HCT116 (cell line): ENCODE results near the gene KLK8. TPM values are rescaled to one million over a fixed set of nuclear protein-coding genes. Genes with fewer than 3 reads are reported as not detected.
A peak's percentile ranks its signal among the peaks of the same experiment; 100 is the strongest.

Experiments used
- ATAC-seq: fragments of 200-7000 bp; cut with Tn5 transposase; 2 replicates; pipeline ENCODE4 v1.9.1; 2020; ENCODE audit warnings: mild to moderate bottlenecking, moderate library complexity
- BruUV-seq: library from RNA; stranded (reverse); fragments of 400-500 nt; replicated peaks from 2 replicates; lab custom pipeline; 2021; lab: Mats Ljungman, UMichigan
- CTCF ChIA-PET: fragments of 300-600 bp; sonication (Branson Sonifier 250); formaldehyde crosslinking; loops from one replicate; lab custom pipeline; 2021; ENCODE audit warnings: antibody characterized with exemption; lab: Charles Lee
- POLR2A ChIA-PET: fragments of 300-600, 350-600 bp; sonication (Branson Sonifier 250); formaldehyde crosslinking; loops from one replicate; lab custom pipeline; 2021; ENCODE audit warnings: antibody characterized with exemption; lab: Charles Lee
- RAD21 ChIA-PET, 2 experiments: fragments of 300-600 bp; sonication (Branson Sonifier 250); formaldehyde crosslinking; loops; one replicate each; lab custom pipeline; 2023; ENCODE audit warnings: low total read pairs in 2 of 2; ENCODE audit not compliant: uncharacterized antibody in 2 of 2, unreplicated experiment in 2 of 2, low non-redundant PET in 1 of 2; lab: Charles Lee
- DNase-seq: peaks from one replicate; pipeline ENCODE4 v3.0.0-alpha.2; 2010; ENCODE audit warnings: low read depth, low spot score
- H2AFZ ChIP-seq: fragments of 200-600 bp; shearing (Covaris generic), sonication (generic); 2 replicates; pipeline ENCODE4 v1.6.1; 2017; ENCODE audit warnings: low read depth, mixed run types, mixed read lengths, antibody characterized with exemption, low read length; ENCODE audit not compliant: poor library complexity, severe bottlenecking
- H3K27ac ChIP-seq: 2 replicates; pipeline ENCODE4 v1.5.1; 2012; ENCODE audit warnings: low read depth, low read length
- H3K27me3 ChIP-seq: fragments of 200-600 bp; sonication (generic); 2 replicates; pipeline ENCODE4 v1.6.1; 2016; ENCODE audit warnings: mixed run types, low read length, mixed read lengths; ENCODE audit not compliant: insufficient read depth
- H3K36me3 ChIP-seq, 2 experiments: fragments of 200-500 bp in 1 of 2; fragments of 200-600 bp in 1 of 2; sonication (Bioruptor generic) in 1 of 2; sonication (generic) in 1 of 2; 2 replicates each; pipeline versions ENCODE4 v1.5.1 to v1.6.1; 2014 to 2016; ENCODE audit warnings: low read length in 2 of 2, inconsistent platforms in 1 of 2, mixed read lengths in 1 of 2, mixed run types in 1 of 2; ENCODE audit not compliant: insufficient read depth in 2 of 2, control insufficient read depth in 1 of 2
- H3K4me1 ChIP-seq, 2 experiments: fragments of 200-600 bp in 1 of 2; sonication (generic) in 1 of 2; 2 replicates each; pipeline versions ENCODE4 v1.5.1 to v1.6.1; 2012 to 2017; ENCODE audit warnings: low read length in 2 of 2, inconsistent platforms in 1 of 2, mild to moderate bottlenecking in 1 of 2, mixed read lengths in 1 of 2, mixed run types in 1 of 2, moderate library complexity in 1 of 2; ENCODE audit not compliant: insufficient read depth in 2 of 2, control insufficient read depth in 1 of 2
- H3K4me2 ChIP-seq: fragments of 200-600 bp; sonication (generic); 2 replicates; pipeline ENCODE4 v1.6.1; 2017; ENCODE audit warnings: mixed run types, low read length, mixed read lengths
- H3K4me3 ChIP-seq, 2 experiments: fragments of 200-600 bp in 1 of 2; sonication (generic) in 1 of 2; replicated peaks in 1 of 2; 2 replicates each; pipeline ENCODE4 v1.5.1; 2011 to 2016; ENCODE audit warnings: low read length in 2 of 2, control low read depth in 1 of 2, low read depth in 1 of 2, mild to moderate bottlenecking in 1 of 2, mixed read lengths in 1 of 2, mixed run types in 1 of 2
- H3K79me2 ChIP-seq: fragments of 200-600 bp; sonication (generic); 2 replicates; pipeline ENCODE4 v1.6.1; 2017; ENCODE audit warnings: mild to moderate bottlenecking, mixed run types, low read length, moderate library complexity, mixed read lengths; ENCODE audit not compliant: insufficient read depth
- H3K9ac ChIP-seq: fragments of 200-600 bp; sonication (generic); 2 replicates; pipeline ENCODE4 v1.6.1; 2016; ENCODE audit warnings: low read length, mixed read lengths
- H3K9me2 ChIP-seq: fragments of 200-600 bp; sonication (generic), shearing (Covaris generic); 2 replicates; pipeline ENCODE4 v1.6.1; 2017; ENCODE audit warnings: mixed run types, mild to moderate bottlenecking, moderate library complexity; ENCODE audit not compliant: insufficient read depth
- H3K9me3 ChIP-seq, 2 experiments: fragments of 200-500 bp in 1 of 2; fragments of 200-600 bp in 1 of 2; sonication (Bioruptor generic) in 1 of 2; sonication (generic) in 1 of 2; 2 replicates each; pipeline ENCODE4 v1.6.1; 2014 to 2017; ENCODE audit warnings: low read length in 2 of 2, mixed read lengths in 2 of 2, inconsistent platforms in 1 of 2, low read depth in 1 of 2, mild to moderate bottlenecking in 1 of 2, mixed run types in 1 of 2, moderate library complexity in 1 of 2; ENCODE audit not compliant: control insufficient read depth in 1 of 2, insufficient read depth in 1 of 2
- H4K20me1 ChIP-seq: fragments of 200-600 bp; sonication (generic), shearing (Covaris generic); 2 replicates; pipeline ENCODE4 v1.6.1; 2017; ENCODE audit warnings: mixed run types, mild to moderate bottlenecking, moderate library complexity; ENCODE audit not compliant: insufficient read depth
- CTCF ChIP-seq, 3 experiments: fragments of 200-600 bp in 1 of 3; sonication (generic) in 1 of 3; IDR thresholded peaks in 2 of 3; conservative IDR thresholded peaks in 1 of 3; 2 replicates each; pipeline ENCODE4 v1.5.1; 2012 to 2017; ENCODE audit warnings: low read depth in 2 of 3, low read length in 2 of 3, antibody characterized with exemption in 1 of 3, borderline replicate concordance in 1 of 3, control low read depth in 1 of 3, mild to moderate bottlenecking in 1 of 3, mixed read lengths in 1 of 3, mixed run types in 1 of 3, moderate library complexity in 1 of 3; ENCODE audit not compliant: insufficient read depth in 1 of 3
- EZH2phosphoT487 ChIP-seq: fragments of 200-600 bp; IDR thresholded peaks from 2 replicates; pipeline ENCODE4 v1.6.1; 2018; ENCODE audit warnings: antibody characterized with exemption, borderline replicate concordance
- POLR2AphosphoS5 ChIP-seq: IDR thresholded peaks from 2 replicates; pipeline ENCODE4 v1.6.1; 2011; ENCODE audit warnings: mild to moderate bottlenecking, low read depth, low read length, moderate library complexity
- YY1 ChIP-seq: IDR thresholded peaks from 2 replicates; pipeline ENCODE4 v1.6.1; 2011; ENCODE audit warnings: low read length, low read depth, moderate library complexity, mild to moderate bottlenecking; ENCODE audit not compliant: insufficient replicate concordance; ENCODE audit errors: extremely low read depth
- intact Hi-C: fragments of 100-400 bp; cut with micrococcal nuclease; formaldehyde crosslinking; loops from 2 replicates; pipeline ENCODE4 v1.10.0; 2022
- total RNA-seq: library from RNA; stranded (reverse); gene quantifications from one replicate; pipeline ENCODE4 v1.2.1, GENCODE V29; 2021; ENCODE audit not compliant: unreplicated experiment

KLK8 gene
- total RNA-seq, 1 experiment from 2014 or later: 92.8 TPM

GRCh38 chr19:51002089-51002532 lies 707 bp upstream of the KLK8 start:
- Histone ChIP-seq H4K20me1 (no peaks in the 10 kb centered on the region), H3K79me2 (peaks cover 11% of the 10 kb centered on the region; the same call in 1 of the 2 replicates), H3K9ac (peak overlapping the region; percentile 91), H3K27me3 (no peaks in the 10 kb centered on the region), H3K36me3 (peaks cover 0 to 6% of the 10 kb centered on the region in 2 experiments; a peak in 1 of 4 replicates), H3K4me2 (peak overlapping the region; percentile 100), H3K4me1 (peaks cover 16 to 36% of the 10 kb centered on the region in 2 experiments)
- RAD21 ChIA-PET: interaction anchor here in 1 of 2 experiments (1.1 to 2.1 kb wide), 2 partner anchors 15 to 66 kb away, joined by 4 to 14 read pairs; no protein-coding TSS in a partner anchor
- BruUV-seq: TSS peak; percentile 66
- ATAC-seq: peak; percentile 25
- TF ChIP-seq CTCF (IDR thresholded peaks at IDR 0.05 in 2 of 3, conservative IDR thresholded peaks at IDR 0.05 in 1 of 3; ENCODE audit: borderline replicate concordance in 1 of 3, insufficient read depth in 1 of 3, low read depth in 2 of 3, low read length in 2 of 3) (no peak), EZH2phosphoT487 (no peak), POLR2AphosphoS5 (no peak), YY1 (no peak)
- TF ChIP-seq, all 23 proteins: peak for 0
- intact Hi-C loops: loop anchor here (5.0 kb wide), 1 partner anchor 35 kb away; the partner anchor contains the start of gene KLK6
- no peak overlapping the region for H2AFZ ChIP-seq
- H3K27ac ChIP-seq: peak overlapping the region; percentile 77
- no peaks in the 10 kb centered on the region for H3K9me2 ChIP-seq
- no peaks in the 10 kb centered on the region for H3K9me3 ChIP-seq
- ChIA-PET POLR2A (interaction anchor here (0.7 to 2.6 kb wide), 8 partner anchors 9 to 68 kb away, joined by 3 to 49 read pairs (median 4); partner anchors contain the start of genes KLK10 and KLK6), CTCF (interaction anchor here (0.7 to 3.4 kb wide), 9 partner anchors 16 to 332 kb away, joined by 3 to 71 read pairs (median 4); partner anchors contain the start of gene KLK10)
- peak overlapping the region; percentile 78 to 88 for H3K4me3 ChIP-seq
- no peak for DNase-seq
